Activated T-cell treated with anti-CD3 and anti-CD28 coated beads, Interleukin-2, amount 50 U/mL, for 48 hours (primary cell): Measurements from ENCODE around the gene ZNF837.
A peak's percentile ranks its signal among the peaks of the same experiment; 100 is the strongest.
"Not testable (repeated sequence)": the region's sequence is repeated elsewhere in the genome, so short reads cannot be mapped to it uniquely, and the experiment has no call there.

Experiments used
- DNase-seq, 2 experiments: peaks; one replicate each; pipeline ENCODE4 v3.0.0-alpha.2; 2020

ZNF837 gene

GRCh38 chr19:58395979-58396627 is 15.3 kb upstream of the ZNF837 start:
- peak in 1 of 2 experiments; percentile 67 for DNase-seq

- DNase-seq = peak in 1 of 2 experiments; percentile 63
Measured at GRCh38 chr19:58395220-58395978, 14.6 kb upstream of the ZNF837 start, which contains the start of gene RNF225. Gene RNF225, plus strand, starts transcription at chr19:58395656. Its CDS starts 434 bp downstream, at chr19:58396090.

GRCh38 chr19:58394821-58395219 is 14.0 kb upstream of the ZNF837 start:
- peak; percentile 39 to 40 for DNase-seq

GRCh38 chr19:58393725-58394033 is 12.8 kb upstream of the ZNF837 start:
- no peak for DNase-seq

GRCh38 chr19:58392945-58393724 is 12.3 kb upstream of the ZNF837 start:
- DNase-seq = no peak

- no peak for DNase-seq
Measured at GRCh38 chr19:58388175-58388526, 7.3 kb upstream of the ZNF837 start.

GRCh38 chr19:58387338-58388174 is 6.7 kb upstream of the ZNF837 start:
- peak in 1 of 2 experiments; percentile 34 for DNase-seq

- DNase-seq = peak; percentile 96
Measured at GRCh38 chr19:58386576-58387337, 5.9 kb upstream of the ZNF837 start, which contains the start of gene RPS5. Gene RPS5, plus strand, starts transcription at chr19:58387269. Its CDS starts 869 bp downstream, at chr19:58388138.

- peak; percentile 63 to 66 for DNase-seq
Measured at GRCh38 chr19:58385891-58386575, 5.2 kb upstream of the ZNF837 start.

GRCh38 chr19:58385313-58385890 is 4.6 kb upstream of the ZNF837 start:
- DNase-seq = no peak

GRCh38 chr19:58382997-58383603 is 2.3 kb upstream of the ZNF837 start:
- no peak for DNase-seq

GRCh38 chr19:58381460-58382212 is 806 bp upstream of the ZNF837 start:
- DNase-seq = no peak

GRCh38 chr19:58380037-58380661 is 681 bp downstream of the ZNF837 start:
- no peak for DNase-seq

GRCh38 chr19:58379246-58379645 is 1.6 kb downstream of the ZNF837 start:
- DNase-seq = no peak

- DNase-seq = not testable (repeated sequence)
Measured at GRCh38 chr19:58376724-58377123, 4.1 kb downstream of the ZNF837 start.

GRCh38 chr19:58374200-58374599 is 6.6 kb downstream of the ZNF837 start:
- no peak for DNase-seq

- no peak for DNase-seq
Measured at GRCh38 chr19:58372311-58373133, 8.3 kb downstream of the ZNF837 start.
